Hindlimb muscle (tissue), 1 donor: Measurements from ENCODE around the gene EPRS1. TPM values are rescaled to one million over a fixed set of nuclear protein-coding genes. Genes with fewer than 3 reads are reported as not detected.
"Not testable (repeated sequence)": the region's sequence is repeated elsewhere in the genome, so short reads cannot be mapped to it uniquely, and the experiment has no call there.

Experiments used
- DNase-seq: peaks from one replicate; pipeline ENCODE4 v3.0.0-alpha.2; 2013
- polyA plus RNA-seq: library from polyadenylated mRNA; unstranded; fragments of 120-200 nt; gene quantifications from one replicate; pipeline ENCODE4 v1.2.1, GENCODE V29; 2013; ENCODE audit not compliant: insufficient read length

The EPRS1 gene
- 76.6 TPM for polyA plus RNA-seq

GRCh38 chr1:220046052-220046930, at the start of gene EPRS1:
Gene EPRS1, minus strand, starts transcription at chr1:220046505. Its CDS starts 117 bp downstream, at chr1:220046388.
- peak; percentile 98 for DNase-seq

- DNase-seq = peak; percentile 87
These were observed 48.0 kb upstream of the EPRS1 start, which contains the start of gene IARS2 for GRCh38 chr1:220094016-220094911. Gene IARS2, plus strand, starts transcription at chr1:220094132. Its CDS starts 85 bp downstream, at chr1:220094217.

GRCh38 chr1:220093361-220094015, 47.2 kb upstream of the EPRS1 start:
- no peak for DNase-seq

- DNase-seq = no peak
These were observed 46.4 kb upstream of the EPRS1 start for GRCh38 chr1:220092694-220093093.

GRCh38 chr1:220089650-220090556, 43.6 kb upstream of the EPRS1 start, which contains the start of gene BPNT1:
Gene BPNT1, minus strand, starts transcription at chr1:220089788. Its CDS starts 9,942 bp downstream, at chr1:220079846.
- peak; percentile 95 for DNase-seq

GRCh38 chr1:220086261-220086686, 40.0 kb upstream of the EPRS1 start:
- not testable (repeated sequence) for DNase-seq

GRCh38 chr1:220084460-220084859, 38.2 kb upstream of the EPRS1 start:
- DNase-seq = no peak

- no peak for DNase-seq
These were observed 31.6 kb upstream of the EPRS1 start for GRCh38 chr1:220077887-220078286.

- no peak for DNase-seq
These were observed 30.8 kb upstream of the EPRS1 start for GRCh38 chr1:220076861-220077762.

- DNase-seq = no peak
These were observed 21.2 kb upstream of the EPRS1 start for GRCh38 chr1:220067269-220068204.

- DNase-seq = no peak
These were observed 16.3 kb upstream of the EPRS1 start for GRCh38 chr1:220062629-220063028.

- DNase-seq = no peak
These were observed 14.6 kb upstream of the EPRS1 start for GRCh38 chr1:220060876-220061275.

GRCh38 chr1:220056374-220056773, 10.1 kb upstream of the EPRS1 start:
- DNase-seq = no peak

GRCh38 chr1:220045356-220046051, 801 bp downstream of the EPRS1 start:
- no peak for DNase-seq

GRCh38 chr1:220044678-220045355, 1.5 kb downstream of the EPRS1 start:
- no peak for DNase-seq

- DNase-seq = no peak
These were observed 2.7 kb downstream of the EPRS1 start for GRCh38 chr1:220043646-220044045.

- no peak for DNase-seq
These were observed 6.2 kb downstream of the EPRS1 start for GRCh38 chr1:220040028-220040596.
